SU-DHL-6 (cell line): ENCODE data around the gene EPHA7.

Experiments
- CTCF ChIP-seq: fragments of 200-600 bp; sonication (generic); IDR thresholded peaks from one replicate; pipeline ENCODE4 v1.5.1; 2017; ENCODE audit warnings: antibody characterized with exemption, mild to moderate bottlenecking, low read length, moderate library complexity; ENCODE audit not compliant: insufficient read depth, poor library complexity, severe bottlenecking
- EZH2phosphoT487 ChIP-seq: fragments of 200-600 bp; sonication (generic), shearing (Covaris generic); conservative IDR thresholded peaks from 2 replicates; pipeline ENCODE4 v1.6.1; 2018; ENCODE audit warnings: mild to moderate bottlenecking, antibody characterized with exemption, low read length, moderate library complexity, mixed read lengths

- no peak for TF ChIP-seq CTCF
- no peak for TF ChIP-seq EZH2phosphoT487
Observed at GRCh38 chr6:93391965-93392364, 27.4 kb downstream of the EPHA7 start.
